PC-9 (cell line): Measurements from ENCODE around the gene WDR33. TPM values are rescaled to one million over a fixed set of nuclear protein-coding genes. Genes with fewer than 3 reads are reported as not detected.

ENCODE experiments used
- BruUV-seq: library from RNA; stranded (reverse); fragments of 400-500 nt; replicated peaks from 2 replicates; lab custom pipeline; 2021; lab: Mats Ljungman, UMichigan
- CTCF ChIA-PET: fragments of 300-600 bp; sonication (Branson Sonifier 250); formaldehyde crosslinking; loops from one replicate; lab custom pipeline; 2022; ENCODE audit warnings: antibody characterized with exemption; lab: Charles Lee
- POLR2A ChIA-PET: fragments of 300-600 bp; sonication (Branson Sonifier 250); formaldehyde crosslinking; loops from one replicate; lab custom pipeline; 2022; ENCODE audit warnings: antibody characterized with exemption; ENCODE audit not compliant: unreplicated experiment; lab: Charles Lee
- DNase-seq, 2 experiments: peaks; one replicate each; pipeline versions ENCODE4 v3.0.0 to v3.0.0-alpha.2; 2015 to 2022; ENCODE audit warnings: mixed read lengths in 1 of 2
- H2AFZ ChIP-seq: fragments of 200-600 bp; sonication (generic); 2 replicates; pipeline ENCODE4 v1.8.1; 2017; ENCODE audit warnings: antibody characterized with exemption
- H3F3A ChIP-seq: fragments of 200-600 bp; sonication (generic); 2 replicates; pipeline ENCODE4 v1.8.1; 2017; ENCODE audit warnings: antibody characterized with exemption, mild to moderate bottlenecking, low read depth; ENCODE audit not compliant: insufficient read depth
- H3K27ac ChIP-seq: fragments of 200-600 bp; sonication (generic); 2 replicates; pipeline ENCODE4 v1.6.1; 2016; ENCODE audit warnings: mixed run types
- H3K27me3 ChIP-seq: fragments of 200-600 bp; sonication (generic); 2 replicates; pipeline ENCODE4 v1.6.1; 2016; ENCODE audit warnings: low read depth, mixed run types; ENCODE audit not compliant: insufficient read depth
- H3K36me3 ChIP-seq: fragments of 200-600 bp; sonication (generic); 2 replicates; pipeline ENCODE4 v1.6.1; 2016; ENCODE audit warnings: low read depth, mixed run types
- H3K4me1 ChIP-seq: fragments of 200-600 bp; sonication (generic); replicated peaks from 2 replicates; pipeline ENCODE4 v1.6.1; 2016; ENCODE audit warnings: mixed run types; ENCODE audit not compliant: insufficient read depth
- H3K4me2 ChIP-seq: fragments of 200-600 bp; sonication (generic); 2 replicates; pipeline ENCODE4 v1.6.1; 2017; ENCODE audit warnings: mixed run types
- H3K4me3 ChIP-seq: fragments of 200-600 bp; sonication (generic); 2 replicates; pipeline ENCODE4 v1.6.1; 2016; ENCODE audit warnings: mixed run types
- H3K79me2 ChIP-seq: fragments of 200-600 bp; sonication (generic); 2 replicates; pipeline ENCODE4 v1.6.1; 2017; ENCODE audit warnings: low read depth, mixed run types
- H3K9me2 ChIP-seq: fragments of 200-600 bp; sonication (generic); 2 replicates; pipeline ENCODE4 v1.8.1; 2017; ENCODE audit warnings: mild to moderate bottlenecking; ENCODE audit not compliant: insufficient read depth
- H3K9me3 ChIP-seq: fragments of 200-600 bp; sonication (generic); 2 replicates; pipeline ENCODE4 v1.8.1; 2016; ENCODE audit warnings: low read depth; ENCODE audit not compliant: insufficient read depth
- H4K20me1 ChIP-seq: fragments of 200-600 bp; sonication (generic); 2 replicates; pipeline ENCODE4 v1.8.1; 2017; ENCODE audit not compliant: insufficient read depth
- EZH2 ChIP-seq: fragments of 200-600 bp; sonication (generic); IDR thresholded peaks from 2 replicates; pipeline ENCODE4 v1.8.0; 2017; ENCODE audit warnings: antibody characterized with exemption, low read depth
- intact Hi-C: fragments of 100-400 bp; cut with micrococcal nuclease; formaldehyde crosslinking; loops from one replicate; pipeline ENCODE4 v1.10.0; 2022; ENCODE audit not compliant: unreplicated experiment
- total RNA-seq: library from RNA; stranded (reverse); gene quantifications from 2 replicates; pipeline ENCODE4 v1.2.3, GENCODE V29; 2021
- TF ChIP-seq, protein P1 (sequence below): fragments of 200-600 bp; sonication (generic); conservative IDR thresholded peaks from 2 replicates; pipeline ENCODE4 v1.6.1; 2017; ENCODE audit warnings: mixed run types, antibody characterized with exemption, mild to moderate bottlenecking, moderate library complexity

Gene WDR33
- total RNA-seq, 1 experiment from 2014 or later: 59.3 TPM

DNA sequence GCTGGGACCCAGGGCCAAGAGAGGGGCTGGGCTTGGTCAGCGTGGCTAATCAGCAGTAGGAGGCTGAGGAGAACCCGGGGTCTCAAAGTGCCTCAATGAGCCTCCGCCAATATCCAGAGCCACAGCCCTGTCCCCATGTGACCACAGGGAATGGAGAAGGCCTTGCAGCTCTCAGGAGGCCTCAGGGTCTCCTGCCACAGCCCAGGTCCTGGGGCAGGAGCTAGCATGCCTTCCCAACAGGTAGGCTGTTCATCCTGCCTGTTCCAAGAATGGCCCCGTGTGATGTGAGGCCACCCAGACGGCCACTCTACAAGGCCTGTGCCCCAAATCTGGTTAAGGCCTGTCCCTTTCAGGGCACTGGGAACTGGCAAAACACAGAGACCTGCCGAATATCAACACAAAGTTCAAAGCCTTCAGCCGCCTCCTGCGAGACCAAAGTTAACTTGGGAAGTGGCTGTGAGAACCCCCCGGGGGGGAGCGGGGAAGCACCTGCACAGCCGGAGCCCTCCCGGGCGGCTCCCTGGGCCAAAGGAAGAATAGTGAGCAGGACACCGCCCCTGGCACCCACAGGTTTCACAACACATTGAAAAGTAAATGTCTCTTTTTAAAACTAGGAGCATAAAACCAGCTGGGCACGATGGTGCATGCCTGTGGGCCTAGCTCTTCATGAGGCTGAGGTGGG, 131.2 kb downstream of the WDR33 start:
- Histone ChIP-seq H3K9me2 (no peaks in the 10 kb centered on the region), H4K20me1 (no peaks in the 10 kb centered on the region), H3F3A (no peaks in the 10 kb centered on the region; the same call in 1 of the 2 replicates), H3K27me3 (peaks cover 39% of the 10 kb centered on the region), H3K36me3 (no peaks in the 10 kb centered on the region), H2AFZ (no peak overlapping the region), H3K9me3 (no peaks in the 10 kb centered on the region), H3K4me1 (no peaks in the 10 kb centered on the region), H3K4me2 (no peak overlapping the region), H3K27ac (no peak overlapping the region), H3K4me3 (no peak overlapping the region), H3K79me2 (no peaks in the 10 kb centered on the region)
- no peak for DNase-seq
- intact Hi-C loops: no loop called here
- ChIA-PET CTCF (no interaction called here), POLR2A (no interaction called here)
- TF ChIP-seq, protein P1, sequence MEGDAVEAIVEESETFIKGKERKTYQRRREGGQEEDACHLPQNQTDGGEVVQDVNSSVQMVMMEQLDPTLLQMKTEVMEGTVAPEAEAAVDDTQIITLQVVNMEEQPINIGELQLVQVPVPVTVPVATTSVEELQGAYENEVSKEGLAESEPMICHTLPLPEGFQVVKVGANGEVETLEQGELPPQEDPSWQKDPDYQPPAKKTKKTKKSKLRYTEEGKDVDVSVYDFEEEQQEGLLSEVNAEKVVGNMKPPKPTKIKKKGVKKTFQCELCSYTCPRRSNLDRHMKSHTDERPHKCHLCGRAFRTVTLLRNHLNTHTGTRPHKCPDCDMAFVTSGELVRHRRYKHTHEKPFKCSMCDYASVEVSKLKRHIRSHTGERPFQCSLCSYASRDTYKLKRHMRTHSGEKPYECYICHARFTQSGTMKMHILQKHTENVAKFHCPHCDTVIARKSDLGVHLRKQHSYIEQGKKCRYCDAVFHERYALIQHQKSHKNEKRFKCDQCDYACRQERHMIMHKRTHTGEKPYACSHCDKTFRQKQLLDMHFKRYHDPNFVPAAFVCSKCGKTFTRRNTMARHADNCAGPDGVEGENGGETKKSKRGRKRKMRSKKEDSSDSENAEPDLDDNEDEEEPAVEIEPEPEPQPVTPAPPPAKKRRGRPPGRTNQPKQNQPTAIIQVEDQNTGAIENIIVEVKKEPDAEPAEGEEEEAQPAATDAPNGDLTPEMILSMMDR: no peak
- no peak for TF ChIP-seq EZH2
- BruUV-seq: no TSS peak

DNA sequence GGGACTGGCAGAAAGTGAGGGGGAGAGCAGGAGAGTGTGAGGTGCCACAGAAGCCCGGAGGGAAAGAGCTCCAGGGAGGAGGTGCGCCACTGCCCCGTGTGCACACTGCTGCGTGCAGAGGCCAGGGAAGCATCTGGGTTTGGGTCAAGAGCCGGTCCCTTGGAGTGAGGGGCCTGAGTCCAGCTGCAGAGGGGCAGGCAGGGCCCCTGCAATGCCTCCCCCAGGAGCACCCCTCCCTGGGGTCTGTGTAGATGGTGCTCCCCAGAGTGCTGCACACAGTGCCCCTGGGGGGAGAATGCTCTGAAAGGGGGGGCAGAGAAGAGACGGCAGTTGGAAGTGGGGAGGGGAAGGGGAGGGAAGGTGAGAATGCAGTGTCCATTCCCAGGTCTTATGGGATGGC, 132.0 kb downstream of the WDR33 start:
- H3K4me2 ChIP-seq: no peak overlapping the region
- intact Hi-C loops: no loop called here
- no peak overlapping the region for H3K27ac ChIP-seq
- ChIA-PET POLR2A (no interaction called here), CTCF (no interaction called here)
- H4K20me1 ChIP-seq: no peaks in the 10 kb centered on the region
- no peaks in the 10 kb centered on the region for H3K4me1 ChIP-seq
- no peak for TF ChIP-seq EZH2
- TF ChIP-seq, protein P1: no peak
- no peak overlapping the region for H3K4me3 ChIP-seq
- DNase-seq: no peak
- H3K9me2 ChIP-seq: no peaks in the 10 kb centered on the region
- no peak overlapping the region for H2AFZ ChIP-seq
- H3K27me3 ChIP-seq: peaks cover 47% of the 10 kb centered on the region
- no peaks in the 10 kb centered on the region; the same call in 1 of the 2 replicates for H3F3A ChIP-seq
- H3K79me2 ChIP-seq: no peaks in the 10 kb centered on the region
- BruUV-seq: no TSS peak
- H3K9me3 ChIP-seq: no peaks in the 10 kb centered on the region
- no peaks in the 10 kb centered on the region for H3K36me3 ChIP-seq

DNA sequence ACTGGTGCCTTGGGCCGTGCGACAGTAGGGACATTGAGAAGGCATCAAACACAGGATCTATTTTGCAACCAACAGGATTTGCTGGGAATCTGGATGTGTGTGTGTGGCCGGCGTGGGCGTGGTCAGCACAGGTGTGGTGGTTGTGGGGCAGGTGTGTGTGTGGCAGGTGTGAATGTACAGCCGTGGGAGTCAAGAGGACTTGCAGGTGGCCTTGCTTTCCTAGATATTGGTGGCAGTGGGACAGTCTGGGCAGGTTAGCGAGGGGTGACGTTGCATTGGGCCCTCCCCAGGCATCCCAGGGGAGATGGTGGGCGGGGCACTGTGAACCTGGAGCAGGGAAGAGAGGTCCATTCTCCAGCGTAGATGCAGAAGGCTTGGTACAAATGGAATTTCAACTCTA, 132.4 kb downstream of the WDR33 start:
- Histone ChIP-seq H4K20me1 (no peaks in the 10 kb centered on the region), H3K4me2 (no peak overlapping the region), H3K4me3 (no peak overlapping the region), H3K9me2 (no peaks in the 10 kb centered on the region), H3K27me3 (peaks cover 52% of the 10 kb centered on the region), H3F3A (no peaks in the 10 kb centered on the region; the same call in 1 of the 2 replicates), H3K36me3 (no peaks in the 10 kb centered on the region), H2AFZ (no peak overlapping the region), H3K27ac (no peak overlapping the region), H3K79me2 (no peaks in the 10 kb centered on the region), H3K4me1 (no peaks in the 10 kb centered on the region), H3K9me3 (no peaks in the 10 kb centered on the region)
- no peak for DNase-seq
- intact Hi-C loops: no loop called here
- BruUV-seq: no TSS peak
- CTCF ChIA-PET: no interaction called here
- TF ChIP-seq EZH2: no peak
- POLR2A ChIA-PET: no interaction called here

DNA sequence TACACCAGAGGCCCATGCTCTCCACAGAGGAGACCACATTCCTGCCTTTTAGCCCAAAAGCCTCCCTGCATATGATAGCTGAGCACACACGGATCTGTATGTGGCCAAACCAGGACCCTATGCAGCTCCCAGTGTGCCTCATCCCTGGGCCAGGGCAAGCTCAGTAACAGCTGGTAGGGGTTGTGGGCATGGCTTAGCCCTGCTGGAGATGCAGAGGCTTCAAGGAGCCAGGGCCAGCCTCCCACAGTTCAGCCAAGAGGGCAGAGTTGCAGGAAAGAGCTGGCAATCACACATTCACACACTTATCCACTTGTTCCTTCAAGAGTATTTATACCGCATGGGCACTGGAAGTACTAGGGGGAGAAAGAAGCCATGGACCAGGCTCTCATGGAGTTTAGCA, 134.1 kb downstream of the WDR33 start:
- H3K4me3 ChIP-seq: no peak overlapping the region
- H3K79me2 ChIP-seq: no peaks in the 10 kb centered on the region
- intact Hi-C loops: no loop called here
- BruUV-seq: no TSS peak
- ChIA-PET POLR2A (no interaction called here), CTCF (no interaction called here)
- no peaks in the 10 kb centered on the region; the same call in 1 of the 2 replicates for H3F3A ChIP-seq
- H4K20me1 ChIP-seq: no peaks in the 10 kb centered on the region
- H3K4me1 ChIP-seq: no peaks in the 10 kb centered on the region
- H3K9me2 ChIP-seq: no peaks in the 10 kb centered on the region
- H2AFZ ChIP-seq: no peak overlapping the region
- no peak for DNase-seq
- H3K4me2 ChIP-seq: no peak overlapping the region
- H3K27me3 ChIP-seq: peaks cover 67% of the 10 kb centered on the region
- no peak overlapping the region for H3K27ac ChIP-seq
- TF ChIP-seq EZH2: no peak
- TF ChIP-seq, protein P1: no peak
- H3K9me3 ChIP-seq: no peaks in the 10 kb centered on the region
- H3K36me3 ChIP-seq: no peaks in the 10 kb centered on the region
